Nucleus accumbens (tissue), 56 donors: ENCODE measurements around the gene SIRPA.
A peak's percentile ranks its signal among the peaks of the same experiment; 100 is the strongest.

Source experiments
- DNase-seq, 56 donors: peaks; one replicate each; lab custom pipeline; 2025; lab: John Stamatoyannopoulos, UW

Gene SIRPA

GRCh38 chr20:1885940-1886693 is 9.1 kb upstream of the SIRPA start:
- peak in 1 of 56 donors; percentile 16 for DNase-seq

DNA sequence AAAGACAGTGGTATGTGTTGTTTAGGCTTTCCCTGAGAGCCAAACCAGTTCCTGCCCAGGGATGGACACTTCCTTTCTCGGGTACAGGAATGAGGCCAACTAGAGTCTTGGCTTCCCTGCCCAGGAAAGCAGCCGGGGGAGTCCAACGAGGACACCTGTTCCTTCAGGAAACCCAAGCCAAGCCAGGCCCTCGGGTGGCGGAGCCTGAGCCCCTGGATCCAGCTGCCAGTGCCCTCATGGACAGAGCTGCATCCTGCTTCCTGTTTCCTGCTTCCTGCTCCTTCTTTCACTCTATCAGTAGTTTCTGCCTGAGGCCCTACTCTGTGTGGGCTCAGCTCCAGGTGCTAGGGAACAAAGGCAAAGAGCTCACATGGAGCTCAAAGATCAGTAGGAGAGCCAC is 7.9 kb upstream of the SIRPA start:
- DNase-seq = peak in 2 of 56 donors; percentile 26 to 29

DNA sequence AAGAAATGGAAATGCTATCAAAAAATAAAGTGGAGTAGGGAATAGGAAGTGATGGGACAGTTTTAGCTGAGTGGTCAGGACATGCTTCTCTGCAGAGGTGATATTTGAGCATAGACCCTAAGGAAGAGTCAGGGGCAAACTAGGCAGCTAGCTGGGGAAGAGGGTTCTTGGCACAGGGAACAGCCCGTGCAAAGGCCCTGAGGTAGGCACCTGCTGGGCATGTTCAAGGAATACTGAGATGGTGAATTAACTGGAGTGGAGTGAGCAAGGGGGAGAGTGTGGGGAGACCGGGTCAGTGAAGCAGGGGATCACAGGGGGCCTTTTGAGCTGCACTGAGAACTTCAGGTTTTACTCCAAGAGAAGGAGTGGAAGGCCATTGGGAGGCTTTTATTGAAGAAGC is 7.5 kb upstream of the SIRPA start:
- no peak for DNase-seq

DNA sequence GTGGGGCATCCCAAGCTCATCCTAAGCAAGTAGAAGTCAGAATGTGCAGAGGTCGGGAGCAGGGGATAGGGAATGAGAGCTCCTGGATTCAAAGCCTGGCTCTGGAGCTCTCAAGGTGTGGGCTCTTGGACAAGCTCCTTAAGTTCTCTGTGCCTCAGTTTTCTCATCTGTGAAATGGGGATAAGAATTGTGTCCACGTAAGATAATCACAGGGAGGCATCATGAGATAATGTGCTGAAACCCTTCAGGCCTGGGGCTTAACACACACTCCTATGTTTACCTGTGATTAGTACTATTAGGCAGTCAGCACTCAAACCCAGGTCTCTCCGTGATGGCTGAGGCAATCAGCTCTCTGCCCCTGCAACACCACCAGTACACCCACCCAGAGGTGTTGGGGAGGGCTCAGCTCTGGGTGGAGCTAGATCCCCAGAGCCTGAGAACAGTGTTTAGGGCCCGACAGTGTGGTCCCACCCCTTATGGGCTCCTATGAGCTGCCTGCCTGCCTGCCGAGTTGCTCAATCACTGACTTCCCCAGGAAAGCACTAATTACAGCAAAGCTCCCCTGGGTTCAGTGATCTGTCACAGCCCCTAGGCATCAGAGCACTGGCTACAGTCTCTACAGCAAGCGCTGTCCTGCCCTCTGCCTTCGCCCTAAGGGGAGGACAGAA is 6.3 kb upstream of the SIRPA start:
- DNase-seq = peak in 1 of 56 donors; percentile 15

GRCh38 chr20:1890469-1891262 is 4.5 kb upstream of the SIRPA start:
- peak in 37 of 56 donors; percentile 25 to 80 (median 41) for DNase-seq

DNA sequence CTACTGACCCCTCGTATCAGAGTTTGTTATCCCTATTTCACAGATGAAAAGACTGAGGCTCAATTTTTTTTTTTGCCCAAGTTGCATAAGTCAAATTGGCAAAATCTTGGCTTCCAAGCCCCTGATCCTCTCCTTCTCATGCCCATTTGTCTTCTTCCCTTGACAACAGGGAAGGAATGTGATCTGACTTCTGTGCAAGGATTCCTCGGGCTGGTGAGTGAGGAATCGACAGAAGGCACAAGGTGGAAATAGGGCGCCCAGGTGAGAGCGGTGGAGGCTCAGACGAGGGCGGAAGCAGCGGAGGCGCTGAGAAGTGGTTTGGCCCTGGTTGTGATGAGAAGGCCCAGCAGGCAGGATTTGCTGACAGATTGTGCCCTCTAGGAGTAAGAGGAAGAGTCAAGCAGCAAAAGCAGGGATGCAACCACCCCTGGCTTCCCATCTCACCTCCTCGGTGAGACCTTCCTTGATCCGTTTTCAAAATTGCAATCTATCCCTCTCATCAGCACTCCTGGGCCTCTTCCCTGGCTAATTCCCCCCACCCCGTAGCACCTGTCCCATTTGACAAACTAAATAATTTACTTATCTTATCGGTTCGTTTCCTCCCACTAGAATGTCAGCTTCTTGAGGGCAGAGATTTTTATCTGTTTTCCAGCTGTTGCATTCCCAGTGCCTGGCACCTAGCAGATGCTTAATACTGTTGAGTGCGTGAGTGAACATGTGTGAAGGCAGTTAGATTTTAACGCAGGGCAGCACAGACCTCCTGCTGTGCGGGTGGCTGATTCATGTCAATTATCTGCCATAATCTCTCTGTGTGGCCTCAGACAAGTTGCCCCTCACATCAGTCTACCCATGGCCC is 3.7 kb upstream of the SIRPA start:
- DNase-seq = peak in 2 of 56 donors; percentile 24 to 26

DNA sequence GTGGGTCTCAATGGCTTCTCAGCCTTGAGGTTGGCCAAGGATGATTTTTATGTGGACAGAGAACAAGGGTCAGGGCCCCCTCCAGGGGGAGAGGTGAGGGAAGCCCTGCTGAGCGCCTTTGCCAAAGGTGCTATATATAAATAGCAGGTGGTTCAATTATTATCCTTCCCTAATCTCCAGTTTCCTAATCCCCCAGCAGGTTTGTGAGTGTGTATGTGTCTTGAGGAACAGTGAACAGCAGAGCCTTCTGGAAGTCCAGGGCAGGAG is 3.2 kb upstream of the SIRPA start:
- DNase-seq = no peak

GRCh38 chr20:1893721-1894470 is 1.3 kb upstream of the SIRPA start:
- peak in 28 of 56 donors; percentile 40 to 78 (median 60) for DNase-seq

DNA sequence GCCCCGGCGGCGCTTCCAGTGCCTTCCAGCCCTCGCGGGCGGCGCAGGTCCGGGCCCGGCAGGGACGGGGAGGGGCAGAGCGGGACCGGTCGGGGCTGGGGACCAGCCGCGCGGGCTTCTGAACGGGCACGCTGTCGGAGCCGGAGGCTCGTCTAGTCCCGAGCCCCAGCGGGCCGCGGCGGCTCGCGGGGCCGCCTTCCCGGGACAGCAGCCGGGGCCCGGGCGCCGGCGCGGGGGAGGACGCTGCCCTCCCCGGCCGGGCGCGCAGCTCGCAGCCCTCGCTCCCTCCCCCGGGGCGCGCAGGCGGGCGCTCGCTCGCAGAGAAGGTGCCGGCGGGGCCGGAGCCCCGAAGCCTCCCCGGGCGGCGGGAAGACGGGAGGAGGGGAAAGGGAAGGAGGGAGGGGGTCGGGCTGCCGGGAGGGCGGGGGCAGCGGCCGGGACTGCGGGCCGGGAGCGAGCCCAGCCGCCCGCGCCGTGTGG is 696 bp upstream of the SIRPA start:
- DNase-seq = peak in 39 of 56 donors; percentile 41 to 87 (median 75)

GRCh38 chr20:1895674-1896483 is 672 bp downstream of the SIRPA start:
- DNase-seq = peak in 18 of 56 donors; percentile 33 to 67 (median 56)

DNA sequence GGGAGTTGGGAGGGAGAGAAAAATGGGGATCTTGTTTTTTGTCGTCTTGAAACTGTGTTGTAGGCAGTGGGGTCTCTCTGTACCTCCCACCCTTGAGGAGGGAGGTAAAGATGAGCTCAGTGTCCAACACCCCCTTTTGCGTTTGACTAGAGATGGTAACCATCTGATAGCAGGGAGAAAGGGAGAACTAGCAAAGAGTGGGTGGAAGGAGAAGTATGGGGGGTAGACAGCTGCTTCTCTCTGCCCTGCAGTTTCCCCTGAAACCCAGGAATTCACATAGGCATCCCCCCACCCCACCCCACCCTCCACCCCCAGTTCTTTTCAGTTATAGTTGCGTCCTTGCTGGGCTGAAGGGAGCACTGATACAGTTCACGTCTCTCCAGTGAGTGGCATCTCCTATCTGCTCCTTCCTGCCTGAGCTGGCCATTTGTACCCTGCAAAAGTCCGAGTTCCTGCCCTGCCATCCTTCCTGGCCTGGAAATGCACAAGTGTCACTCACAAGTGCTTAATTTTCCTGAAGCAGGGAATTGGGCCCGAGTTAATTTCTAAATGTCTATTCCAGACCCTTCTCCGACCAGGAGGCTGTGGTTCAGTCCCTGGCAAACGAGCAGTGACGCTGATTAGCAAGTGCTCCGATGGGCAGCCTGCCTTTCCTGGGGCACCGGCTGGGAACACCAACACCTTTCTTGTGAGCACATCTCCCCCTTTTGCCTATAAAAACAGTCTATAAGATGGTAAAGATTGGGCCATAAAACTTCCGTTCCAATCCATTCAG is 1.5 kb downstream of the SIRPA start:
- peak in 4 of 56 donors; percentile 21 to 57 (median 24) for DNase-seq

- DNase-seq = peak in 32 of 56 donors; percentile 20 to 69 (median 47)
Measured at GRCh38 chr20:1897541-1897940, 2.3 kb downstream of the SIRPA start.

DNA sequence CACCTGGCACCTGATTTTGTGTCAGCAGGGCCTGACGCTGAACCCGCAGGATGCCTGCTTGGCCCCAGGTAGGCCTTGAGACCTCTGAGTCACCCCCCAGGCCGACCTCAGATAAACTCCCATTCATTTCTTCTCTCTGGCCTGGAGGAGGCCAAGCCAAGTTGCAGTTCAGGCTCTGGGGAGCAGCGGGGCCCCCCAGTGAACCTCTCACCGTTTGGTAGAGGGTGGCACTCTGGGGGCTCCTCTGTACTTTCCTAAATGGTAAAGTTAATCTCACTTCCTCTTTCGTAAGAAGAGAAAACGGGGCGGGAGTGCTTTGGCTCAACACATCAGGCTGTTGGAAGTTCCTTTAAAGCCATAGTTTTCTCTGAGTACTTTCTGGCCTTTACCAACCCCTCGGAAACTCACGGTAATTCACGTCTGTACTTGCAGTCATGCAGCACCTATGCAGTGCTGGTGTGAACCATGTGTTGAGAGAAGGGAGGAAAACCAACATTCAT is 2.8 kb downstream of the SIRPA start:
- peak in 1 of 56 donors; percentile 36 for DNase-seq

DNA sequence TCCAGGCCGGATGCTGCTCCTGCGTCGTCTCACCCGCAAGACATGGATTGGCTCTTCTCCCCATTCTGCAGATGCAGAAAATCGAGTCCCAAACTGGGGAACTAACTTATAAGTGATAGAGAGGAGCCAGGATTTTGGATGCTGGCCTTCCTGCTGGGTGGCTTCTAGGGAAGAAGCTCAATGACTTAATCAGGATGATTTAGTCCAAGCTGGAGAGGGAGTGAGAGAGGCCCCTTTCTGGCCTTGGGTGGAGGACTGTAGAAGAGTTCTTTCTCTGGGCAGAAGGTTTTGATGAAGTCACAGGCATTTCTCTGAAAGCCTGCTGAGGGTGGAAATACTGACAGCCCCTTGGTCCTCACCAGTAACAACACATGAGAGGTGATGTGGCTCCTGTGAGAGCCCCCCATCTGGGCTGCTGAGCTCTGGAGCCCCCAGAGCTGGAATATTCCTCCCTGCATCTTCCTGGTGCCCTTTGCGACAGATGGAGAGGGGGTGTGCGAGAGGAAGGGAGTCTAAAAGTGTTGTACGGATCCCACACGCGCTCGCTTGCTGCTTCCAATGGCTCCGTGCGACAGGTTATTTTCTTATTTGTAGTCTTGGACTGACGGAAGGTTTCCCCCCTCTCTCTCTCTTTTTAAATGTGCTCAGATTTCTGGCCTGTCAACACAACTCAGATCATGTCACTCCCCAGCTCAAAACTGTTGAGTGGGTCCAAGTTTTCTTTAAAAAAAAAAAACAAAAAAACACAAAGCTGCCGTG is 3.5 kb downstream of the SIRPA start:
- peak in 1 of 56 donors; percentile 10 for DNase-seq

DNA sequence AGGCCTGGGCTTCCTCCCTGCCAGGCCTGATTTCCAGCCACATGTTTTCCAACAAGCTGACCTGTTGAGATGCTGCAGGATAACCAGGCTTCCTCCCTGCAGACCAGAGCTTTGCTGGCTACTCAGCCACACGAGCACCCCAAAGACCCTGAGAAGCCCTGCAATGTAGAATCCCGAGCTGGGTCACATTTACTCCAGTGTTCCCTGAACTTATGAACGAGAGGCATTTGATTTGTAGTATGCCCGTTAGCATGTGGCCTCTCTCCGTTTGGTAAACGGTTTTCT is 4.0 kb downstream of the SIRPA start:
- DNase-seq = no peak

GRCh38 chr20:1900321-1900801 is 5.2 kb downstream of the SIRPA start:
- peak in 46 of 56 donors; percentile 15 to 83 (median 51) for DNase-seq

DNA sequence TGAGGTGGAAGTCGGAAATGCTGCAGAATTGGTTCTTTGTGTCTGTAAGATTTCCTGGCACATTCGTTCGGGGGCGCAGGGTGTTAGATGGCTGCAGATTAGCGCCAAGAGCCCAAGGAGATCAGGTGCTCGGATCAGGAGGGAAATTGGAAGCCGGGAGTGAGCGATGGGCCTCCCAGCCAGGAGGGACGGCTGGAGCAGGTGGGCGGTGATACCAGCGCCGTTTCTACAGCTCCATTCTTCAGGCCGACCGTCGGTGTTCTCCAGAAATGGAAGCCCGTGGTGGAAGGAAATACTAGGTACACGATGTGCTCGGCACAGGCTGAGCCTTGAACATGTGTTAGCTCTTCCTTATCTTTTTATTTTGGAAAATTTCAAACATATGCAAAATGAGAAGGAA is 6.5 kb downstream of the SIRPA start:
- DNase-seq = no peak
